Kidney (tissue), 14 donors: ENCODE measurements around the gene RABGEF1. TPM values are rescaled to one million over a fixed set of nuclear protein-coding genes. Genes with fewer than 3 reads are reported as not detected.
"Not testable (repeated sequence)": the region's sequence is repeated elsewhere in the genome, so short reads cannot be mapped to it uniquely, and the experiment has no call there.

Source experiments
- DNase-seq, 5 donors: peaks; one replicate each; pipeline ENCODE4 v3.0.0-alpha.2; 2013 to 2020
- FAIRE-seq: peaks from 2 replicates; lab custom pipeline; 2012; peaks lifted over from hg19 to GRCh38; lab: Jason Lieb, UNC
- H3K27ac ChIP-seq, 2 donors: one replicate each; pipeline ENCODE4 v1.7.0; 2013; ENCODE audit warnings: low read depth in 2 of 2, low read length in 2 of 2, inconsistent platforms in 1 of 2
- H3K27me3 ChIP-seq: one replicate; pipeline ENCODE4 v1.7.1; 2013; ENCODE audit warnings: low read length, inconsistent platforms; ENCODE audit not compliant: control insufficient read depth, insufficient read depth
- H3K36me3 ChIP-seq, 3 donors: one replicate each; pipeline versions ENCODE4 v1.7.0 to v1.7.1; 2013; ENCODE audit warnings: low read length in 3 of 3, control low read depth in 1 of 3, inconsistent platforms in 1 of 3; ENCODE audit not compliant: insufficient read depth in 3 of 3, control insufficient read depth in 2 of 3
- H3K4me1 ChIP-seq, 3 donors: one replicate each; pipeline versions ENCODE4 v1.7.0 to v1.7.1; 2013; ENCODE audit warnings: low read length in 3 of 3, inconsistent platforms in 1 of 3, low read depth in 1 of 3; ENCODE audit not compliant: control insufficient read depth in 2 of 3, insufficient read depth in 2 of 3
- H3K4me3 ChIP-seq, 3 donors: one replicate each; pipeline versions ENCODE4 v1.7.0 to v1.8.1; 2013; ENCODE audit warnings: low read length in 3 of 3, control low read depth in 1 of 3, inconsistent platforms in 1 of 3
- H3K9ac ChIP-seq, 3 donors: one replicate each; pipeline versions ENCODE4 v1.7.0 to v1.7.1; 2013; ENCODE audit warnings: low read length in 3 of 3, control low read depth in 1 of 3, inconsistent platforms in 1 of 3
- H3K9me3 ChIP-seq, 3 donors: one replicate each; pipeline versions ENCODE4 v1.7.0 to v1.7.1; 2013; ENCODE audit warnings: low read length in 3 of 3, control low read depth in 1 of 3, inconsistent platforms in 1 of 3; ENCODE audit not compliant: control insufficient read depth in 2 of 3, insufficient read depth in 1 of 3
- CTCF ChIP-seq: IDR thresholded peaks from 3 replicates; pipeline ENCODE4 v1.5.1; 2012; ENCODE audit warnings: mild to moderate bottlenecking, moderate library complexity, borderline replicate concordance; ENCODE audit not compliant: insufficient read depth; ENCODE audit errors: extremely low read depth
- intact Hi-C: fragments of 100-400 bp; cut with DNase I; formaldehyde crosslinking; loops from one replicate; pipeline ENCODE4 v1.11.1; 2022
- polyA plus RNA-seq: library from polyadenylated mRNA; stranded (reverse); fragments of 350-450 nt; fragmentation: Illumina TruSeq; extraction: RNeasy Lipid Tissue Mini Kit (QIAGEN cat#74804); gene quantifications from one replicate; pipeline ENCODE4 v1.2.3, GENCODE V29; 2014; ENCODE audit warnings: low read depth, low replicate concordance; ENCODE audit not compliant: insufficient read depth
- total RNA-seq: library from RNA; stranded (reverse); fragmentation: NEBNext Ultra II Directional; extraction: Animal tissue kit (Norgen Biotek cat#: 25700); gene quantifications from one replicate; pipeline ENCODE4 v1.2.1, GENCODE V29; 2021
- donor health status: control.
- donor health status: control.
- donor health status: control.
- donor health status: control.
- donor health status: control.
- donor health status: DM: yes; HTN: yes; CAD: no.
- donor health status: Normal renal cell carcinoma (clear cell type).

The RABGEF1 gene
- total and polyA plus RNA-seq, 2 donors from 2014 or later = 12.8 to 26.8 TPM

- TF ChIP-seq CTCF = no peak
- H3K27me3 ChIP-seq = no peaks in the 10 kb centered on the region
- peaks cover 0 to 2% (median 0%) of the 10 kb centered on the region in 3 donors for H3K36me3 ChIP-seq
- intact Hi-C loops = no loop called here
- H3K4me3 ChIP-seq = no peak overlapping the region
- H3K9ac ChIP-seq = no peak overlapping the region
- H3K4me1 ChIP-seq = peaks cover 0 to 7% (median 0%) of the 10 kb centered on the region in 3 donors
- FAIRE-seq = no peak
- no peaks in the 10 kb centered on the region for H3K9me3 ChIP-seq
- DNase-seq = no peak
- H3K27ac ChIP-seq = no peak overlapping the region
Measured at GRCh38 chr7:66751945-66752344, 11.4 kb downstream of the RABGEF1 start.

GRCh38 chr7:66754541-66754940 lies 14.0 kb downstream of the RABGEF1 start:
- Histone ChIP-seq H3K9ac (no peak overlapping the region), H3K4me1 (no peaks in the 10 kb centered on the region), H3K27me3 (no peaks in the 10 kb centered on the region), H3K27ac (no peak overlapping the region), H3K4me3 (no peak overlapping the region), H3K9me3 (no peaks in the 10 kb centered on the region), H3K36me3 (no peaks in the 10 kb centered on the region)
- no peak for DNase-seq
- no peak for FAIRE-seq
- intact Hi-C loops = no loop called here
- no peak for TF ChIP-seq CTCF

- not testable (repeated sequence) for FAIRE-seq
Measured at GRCh38 chr7:66755059-66755458, 14.5 kb downstream of the RABGEF1 start.

GRCh38 chr7:66756227-66756626 lies 15.7 kb downstream of the RABGEF1 start:
- H3K27me3 ChIP-seq, H3K9me3 ChIP-seq, FAIRE-seq, H3K36me3 ChIP-seq, DNase-seq, H3K4me3 ChIP-seq, intact Hi-C loops, H3K4me1 ChIP-seq, H3K27ac ChIP-seq, H3K9ac ChIP-seq: not testable (repeated sequence)

More at GRCh38 chr7:66755059-66755458, 14.5 kb downstream of the RABGEF1 start:
- H3K4me3 ChIP-seq, H3K9ac ChIP-seq, intact Hi-C loops, H3K4me1 ChIP-seq, H3K9me3 ChIP-seq, DNase-seq, H3K36me3 ChIP-seq, H3K27me3 ChIP-seq, H3K27ac ChIP-seq: not testable (repeated sequence)
